ENCODE data around the gene KIRREL1.

The KIRREL1 gene

DNA sequence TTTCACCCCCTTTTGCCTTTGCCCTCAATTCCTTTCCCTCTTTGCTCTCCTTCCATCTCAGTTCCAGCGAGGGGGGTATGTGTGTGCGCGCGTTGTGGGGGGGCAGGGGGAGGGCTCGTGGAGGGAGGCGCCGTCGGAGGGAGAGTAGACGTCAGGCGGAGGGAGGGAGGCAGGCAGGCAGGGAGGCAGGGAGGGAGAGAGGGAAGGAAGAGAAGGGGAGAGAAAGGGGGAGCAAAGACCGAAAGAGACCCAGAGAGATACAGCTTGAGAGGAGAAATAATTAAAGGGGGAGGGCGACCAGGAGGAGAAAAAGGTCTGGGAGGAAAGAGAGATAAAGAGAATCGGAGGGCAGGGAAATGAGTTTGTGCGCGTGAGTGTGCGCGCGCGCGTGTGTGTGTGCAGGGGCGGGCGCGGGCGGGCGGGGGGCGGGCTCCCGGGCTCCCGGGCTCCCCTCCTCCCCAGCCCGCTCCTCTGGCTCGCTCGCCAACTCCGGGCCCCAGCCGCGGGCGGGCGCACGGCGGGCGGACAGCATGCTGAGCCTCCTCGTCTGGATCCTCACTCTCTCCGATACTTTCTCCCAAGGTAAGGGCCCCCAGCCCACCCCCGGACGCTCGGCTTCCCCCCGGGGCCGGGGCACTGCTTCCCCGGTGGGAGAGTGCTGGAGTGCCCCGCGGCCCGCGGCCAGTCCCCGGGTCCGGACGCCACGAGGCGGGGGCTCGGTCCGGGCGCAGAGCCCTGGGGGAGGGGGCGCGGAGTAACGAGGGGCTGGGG, at the start of gene KIRREL1:
Gene KIRREL1 (plus strand): TSS at position 499 of the 771 bp plus-strand sequence. CDS start 32 bp downstream, at position 531.
- no peak for FAIRE-seq
- no peak for DNase-seq (ENCODE audit: extremely low spot score, insufficient read length, low read depth)

DNA sequence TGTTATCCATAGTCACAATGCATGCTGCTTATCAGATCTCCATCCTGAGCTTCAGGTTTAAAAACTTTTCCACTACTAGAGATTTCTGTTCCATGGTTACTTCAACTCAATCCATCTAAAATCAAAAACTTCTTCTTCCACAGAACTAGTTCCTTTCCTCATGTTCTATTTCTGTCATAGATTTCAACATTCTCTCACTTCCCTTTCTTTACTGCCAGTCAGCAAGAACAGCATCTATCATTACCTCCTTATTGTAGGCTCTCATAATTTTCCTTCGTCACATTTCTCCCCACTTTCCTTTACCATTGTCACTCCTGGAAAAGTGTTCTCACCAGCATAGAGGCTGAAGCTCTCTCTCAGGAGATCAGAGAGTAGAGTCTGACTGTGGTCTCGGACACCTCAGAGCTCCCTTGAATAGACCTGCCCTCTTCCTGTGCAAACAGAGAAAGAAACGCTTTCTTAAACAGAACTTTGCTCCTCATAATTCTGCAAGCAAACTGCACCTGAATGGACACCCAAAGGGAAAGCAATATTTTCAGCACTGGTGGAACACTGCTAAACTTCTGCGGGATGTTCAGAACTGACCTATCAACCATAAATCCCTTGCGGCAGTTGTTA, 48.7 kb upstream of the KIRREL1 start:
- DNase-seq (ENCODE audit: extremely low spot score, insufficient read length, low read depth) (no peak), FAIRE-seq (no peak)

DNA sequence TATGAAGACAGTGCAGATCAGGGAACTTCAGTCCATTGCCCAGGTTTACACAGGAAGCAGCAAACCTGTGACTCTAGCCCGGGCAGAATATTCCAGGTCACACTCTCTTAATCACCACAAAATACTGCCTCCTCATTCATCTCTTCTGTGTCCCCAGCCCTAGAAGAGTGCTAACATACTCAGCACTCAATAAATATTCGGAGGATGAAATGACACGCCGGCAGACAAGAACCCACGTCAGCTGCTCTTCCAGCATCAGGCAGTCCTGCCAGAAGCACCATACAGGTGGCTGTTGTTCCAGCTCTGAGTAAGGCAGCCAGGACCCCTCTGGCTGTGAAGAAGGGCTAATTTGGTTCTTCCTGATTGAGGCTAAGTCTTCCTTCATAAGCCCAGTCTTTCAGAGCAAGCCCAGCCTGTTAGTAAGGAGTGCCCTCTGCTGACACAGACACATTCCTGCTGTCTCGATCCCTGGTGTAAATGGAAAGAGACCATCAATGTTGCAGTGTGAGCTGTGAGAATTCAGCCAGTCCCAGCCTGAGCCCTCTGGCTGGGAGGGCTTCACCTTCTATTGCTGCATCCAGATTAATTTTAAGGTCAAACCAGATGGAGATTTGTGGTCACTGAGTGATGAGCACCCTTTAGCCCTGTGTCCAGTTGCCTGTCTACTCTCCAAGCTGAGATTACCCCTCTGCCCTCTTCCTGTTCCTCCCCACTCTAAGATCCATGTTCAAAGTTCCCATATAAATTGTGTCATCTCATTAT, 45.0 kb upstream of the KIRREL1 start:
- no peak for FAIRE-seq
- no peak for DNase-seq (ENCODE audit: extremely low spot score, insufficient read length, low read depth)

DNA sequence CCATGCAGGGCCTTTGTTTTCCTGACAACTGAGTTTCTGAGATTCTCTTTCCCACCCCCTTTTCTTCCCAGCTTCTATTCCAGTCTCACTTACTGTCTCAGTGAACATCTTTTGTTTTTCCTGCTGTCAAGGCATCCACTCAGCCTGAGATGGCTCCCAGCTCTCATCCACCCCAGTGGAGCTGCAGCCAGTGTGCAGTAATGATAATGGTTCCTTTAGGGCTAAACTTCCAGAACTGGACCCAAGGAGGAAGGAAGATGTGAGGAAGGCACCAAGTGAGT, 44.4 kb upstream of the KIRREL1 start:
- FAIRE-seq (no peak), DNase-seq (ENCODE audit: extremely low spot score, insufficient read length, low read depth) (no peak)

GRCh38 chr1:157951230-157951629, 42.2 kb upstream of the KIRREL1 start:
- FAIRE-seq = no peak
- no peak for DNase-seq (ENCODE audit: extremely low spot score, insufficient read length, low read depth)

DNA sequence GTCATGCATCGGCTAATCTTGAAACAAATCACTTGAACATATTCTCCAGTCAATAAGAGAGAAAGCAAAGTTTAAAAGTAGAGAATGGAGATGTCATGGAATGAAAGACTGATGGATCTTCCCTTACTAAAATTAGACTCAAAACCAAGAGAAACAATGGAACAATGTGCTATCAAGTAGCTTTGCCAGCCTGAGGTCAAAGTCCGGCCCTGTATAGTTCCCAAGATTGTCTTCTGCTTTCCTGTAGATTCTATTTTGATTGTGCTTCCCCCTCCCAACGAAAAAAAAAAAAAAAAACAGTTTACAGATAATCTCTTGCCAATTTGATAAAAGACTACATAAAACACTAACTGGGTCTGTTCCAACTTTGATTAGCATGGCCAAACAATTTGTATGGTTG, 40.8 kb upstream of the KIRREL1 start:
- FAIRE-seq = no peak

DNA sequence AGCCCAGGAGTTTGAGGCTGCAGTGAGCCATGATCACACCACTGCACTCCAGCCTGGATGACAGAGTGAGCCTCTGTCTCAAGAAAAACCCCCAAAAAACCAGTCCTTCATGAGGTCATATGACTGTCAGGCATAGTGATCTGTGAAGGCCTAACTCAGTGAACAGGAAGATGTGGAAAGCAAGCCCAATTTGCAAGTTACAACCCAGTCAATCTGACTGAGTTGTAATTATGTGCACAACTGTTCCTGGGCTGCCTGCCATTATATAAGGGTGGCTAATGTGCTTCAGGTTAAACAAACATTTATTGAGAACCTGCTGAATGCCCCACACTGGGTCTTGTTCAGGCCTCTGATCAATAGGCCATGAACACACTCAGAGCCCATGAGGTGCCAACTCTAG, 38.2 kb upstream of the KIRREL1 start:
- no peak for DNase-seq (ENCODE audit: extremely low spot score, insufficient read length, low read depth)
- FAIRE-seq = no peak

More for the DNA sequence above, 40.8 kb upstream of the KIRREL1 start:
- no peak for DNase-seq (ENCODE audit: extremely low spot score, insufficient read length, low read depth)

GRCh38 chr1:157955857-157956256, 37.6 kb upstream of the KIRREL1 start:
- no peak for DNase-seq (ENCODE audit: extremely low spot score, insufficient read length, low read depth)

GRCh38 chr1:157956732-157957131, 36.7 kb upstream of the KIRREL1 start:
- DNase-seq (ENCODE audit: extremely low spot score, insufficient read length, low read depth) = no peak
- FAIRE-seq = no peak

More at GRCh38 chr1:157955857-157956256, 37.6 kb upstream of the KIRREL1 start:
- no peak for FAIRE-seq

DNA sequence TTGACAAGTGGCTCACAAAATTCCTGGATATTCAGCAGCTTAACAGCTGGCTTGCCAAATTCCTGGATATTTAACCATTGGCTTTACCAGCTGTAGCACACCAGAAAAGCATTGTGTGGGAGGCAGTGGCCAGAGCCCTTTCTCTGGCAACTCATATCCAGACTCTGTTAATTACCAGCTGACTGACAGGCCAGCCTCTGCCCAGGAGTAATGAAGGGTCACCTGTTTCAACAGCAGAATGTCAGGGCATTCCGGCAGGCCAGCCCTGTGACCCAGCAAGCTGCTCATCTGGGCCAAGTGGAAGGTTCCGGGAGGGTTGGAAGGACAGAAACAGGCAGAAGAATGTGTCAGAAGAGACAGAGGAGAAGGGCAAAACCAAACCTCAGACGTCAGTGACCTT, 35.2 kb upstream of the KIRREL1 start:
- no peak for DNase-seq (ENCODE audit: extremely low spot score, insufficient read length, low read depth)
- no peak for FAIRE-seq

DNA sequence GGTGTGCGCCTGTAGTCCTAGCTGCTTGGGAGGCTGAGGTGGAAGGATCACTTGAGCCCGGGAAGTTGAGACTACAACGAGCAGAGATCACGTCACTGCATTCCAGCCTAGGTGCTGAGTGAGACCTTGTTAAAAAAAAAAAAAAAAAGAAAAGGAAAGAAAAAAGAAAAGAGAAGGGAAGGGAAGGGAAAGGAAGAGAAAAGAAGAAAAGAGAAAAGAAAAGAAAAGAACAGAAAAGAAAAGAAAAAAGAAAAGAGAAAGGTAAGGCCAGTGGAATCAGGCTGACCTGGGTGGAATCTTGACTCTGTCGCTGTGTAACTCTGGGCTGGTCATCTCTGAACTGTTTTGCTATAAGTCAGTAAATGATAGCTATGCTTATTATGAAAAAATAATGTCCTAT, 33.7 kb upstream of the KIRREL1 start:
- FAIRE-seq = no peak

DNA sequence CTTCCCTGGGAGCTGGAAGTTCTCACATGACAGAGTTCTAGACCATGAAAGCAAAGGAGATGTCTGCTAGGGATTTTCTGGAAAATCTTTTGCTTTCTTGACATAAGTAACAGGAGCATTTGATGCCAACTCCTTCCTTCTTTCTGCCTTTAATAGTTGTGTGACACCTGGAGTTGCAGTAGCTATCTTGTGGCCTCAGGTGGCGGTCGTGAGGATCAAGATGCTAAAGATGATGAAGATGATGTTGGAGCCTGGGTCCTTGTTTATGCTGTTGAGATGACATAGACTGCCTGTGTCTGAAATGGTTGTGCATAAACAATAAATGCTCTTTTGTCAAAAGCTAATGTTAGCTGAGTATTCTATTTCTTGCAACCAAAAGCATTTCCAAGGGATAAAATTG, 32.7 kb upstream of the KIRREL1 start:
- DNase-seq (ENCODE audit: extremely low spot score, insufficient read length, low read depth) = no peak
- FAIRE-seq = no peak

More for the DNA sequence above, 33.7 kb upstream of the KIRREL1 start:
- no peak for DNase-seq (ENCODE audit: extremely low spot score, insufficient read length, low read depth)

- DNase-seq (ENCODE audit: extremely low spot score, insufficient read length, low read depth) (no peak), FAIRE-seq (peak; percentile 45)
Measured at GRCh38 chr1:157961805-157962762, 31.4 kb upstream of the KIRREL1 start.

- DNase-seq (ENCODE audit: extremely low spot score, insufficient read length, low read depth) (peak; percentile 32), FAIRE-seq (peak; percentile 66)
Measured at GRCh38 chr1:157963713-157964112, 29.7 kb upstream of the KIRREL1 start.

DNA sequence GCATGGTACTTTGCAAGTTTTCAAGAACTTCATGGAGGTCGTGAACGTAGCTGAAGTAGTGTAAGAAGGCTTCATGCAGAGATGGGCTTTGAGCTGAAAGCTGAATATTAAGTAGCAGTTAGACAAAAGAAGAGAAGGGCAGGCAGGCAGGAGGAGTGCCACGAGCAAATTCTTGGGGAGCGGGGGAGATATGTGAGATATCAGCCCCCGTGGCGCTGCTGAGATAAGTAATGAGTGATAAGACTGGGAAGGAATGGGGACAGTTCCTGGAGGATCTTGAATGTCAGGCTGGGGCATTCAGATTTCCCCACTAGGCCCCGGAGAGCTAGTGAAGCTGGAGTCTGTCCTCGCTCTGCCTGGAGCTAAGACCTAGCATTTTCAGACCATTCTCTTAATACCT, 27.9 kb upstream of the KIRREL1 start:
- FAIRE-seq (no peak), DNase-seq (ENCODE audit: extremely low spot score, insufficient read length, low read depth) (no peak)

- no peak for FAIRE-seq
- no peak for DNase-seq (ENCODE audit: extremely low spot score, insufficient read length, low read depth)
Measured at GRCh38 chr1:157966031-157966537, 27.4 kb upstream of the KIRREL1 start.

- DNase-seq (ENCODE audit: extremely low spot score, insufficient read length, low read depth) (no peak), FAIRE-seq (no peak)
Measured at GRCh38 chr1:157967205-157967604, 26.2 kb upstream of the KIRREL1 start.

- DNase-seq (ENCODE audit: extremely low spot score, insufficient read length, low read depth) (no peak), FAIRE-seq (no peak)
Measured at GRCh38 chr1:157968508-157968907, 24.9 kb upstream of the KIRREL1 start.

DNA sequence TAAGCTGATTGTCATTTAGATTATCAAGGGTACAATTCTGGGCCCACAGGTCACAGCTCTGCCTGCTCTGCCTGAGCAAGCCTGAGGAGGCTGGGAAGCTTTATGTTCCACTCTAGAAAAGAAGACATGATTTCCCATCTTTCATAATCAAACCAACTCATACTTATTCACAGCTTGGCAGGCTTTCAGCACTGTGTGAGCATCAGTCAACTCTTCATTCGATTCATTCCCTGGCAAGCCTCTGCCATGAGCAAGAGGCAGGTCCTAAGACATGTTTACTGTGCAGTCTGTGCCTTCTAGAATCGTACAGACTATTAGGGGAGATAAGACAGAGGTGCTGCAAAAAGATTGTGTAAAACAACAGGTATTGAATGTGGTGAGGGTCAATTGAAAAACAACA, 24.5 kb upstream of the KIRREL1 start:
- DNase-seq (ENCODE audit: extremely low spot score, insufficient read length, low read depth) (no peak), FAIRE-seq (no peak)

All from GM18507 (cell line).